ENCODE data around the gene SVOPL.

The SVOPL gene

GRCh38 chr7:138745189-138745588, 44.0 kb upstream of the SVOPL start:
- POLR2A ChIA-PET = no interaction called here
- TF ChIP-seq FOXK2 (IDR thresholded peaks at IDR 0.05) (no peak), FOXA1 (IDR thresholded peaks at IDR 0.05) (no peak), SP1 (IDR thresholded peaks at IDR 0.05) (no peak), SUZ12 (IDR thresholded peaks at IDR 0.05) (no peak), BHLHE40 (IDR thresholded peaks at IDR 0.05; ENCODE audit: borderline replicate concordance) (no peak), CTBP1 (IDR thresholded peaks at IDR 0.05; ENCODE audit: borderline replicate concordance) (no peak), L3MBTL2 (conservative IDR thresholded peaks at IDR 0.05) (no peak), TARDBP (IDR thresholded peaks at IDR 0.05) (no peak), ELF4 (IDR thresholded peaks at IDR 0.05) (no peak), ARNT (IDR thresholded peaks at IDR 0.05) (no peak), HDGF (IDR thresholded peaks at IDR 0.05; ENCODE audit: borderline replicate concordance) (no peak), FOXM1 (IDR thresholded peaks at IDR 0.05; ENCODE audit: borderline replicate concordance) (no peak), ZNF384 (IDR thresholded peaks at IDR 0.05) (no peak), LEF1 (IDR thresholded peaks at IDR 0.05; ENCODE audit: borderline replicate concordance) (no peak), NFRKB (IDR thresholded peaks at IDR 0.05) (no peak)
- TF ChIP-seq, protein P1, sequence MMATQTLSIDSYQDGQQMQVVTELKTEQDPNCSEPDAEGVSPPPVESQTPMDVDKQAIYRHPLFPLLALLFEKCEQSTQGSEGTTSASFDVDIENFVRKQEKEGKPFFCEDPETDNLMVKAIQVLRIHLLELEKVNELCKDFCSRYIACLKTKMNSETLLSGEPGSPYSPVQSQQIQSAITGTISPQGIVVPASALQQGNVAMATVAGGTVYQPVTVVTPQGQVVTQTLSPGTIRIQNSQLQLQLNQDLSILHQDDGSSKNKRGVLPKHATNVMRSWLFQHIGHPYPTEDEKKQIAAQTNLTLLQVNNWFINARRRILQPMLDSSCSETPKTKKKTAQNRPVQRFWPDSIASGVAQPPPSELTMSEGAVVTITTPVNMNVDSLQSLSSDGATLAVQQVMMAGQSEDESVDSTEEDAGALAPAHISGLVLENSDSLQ (IDR thresholded peaks at IDR 0.05) = no peak
- no peak for DNase-seq (ENCODE audit: extremely low spot score)
- CTCF ChIA-PET = no interaction called here

- TF ChIP-seq NFRKB (IDR thresholded peaks at IDR 0.05) (no peak), L3MBTL2 (conservative IDR thresholded peaks at IDR 0.05) (no peak), ARNT (IDR thresholded peaks at IDR 0.05) (no peak), CTBP1 (IDR thresholded peaks at IDR 0.05; ENCODE audit: borderline replicate concordance) (no peak), ZNF384 (IDR thresholded peaks at IDR 0.05) (no peak), BHLHE40 (IDR thresholded peaks at IDR 0.05; ENCODE audit: borderline replicate concordance) (no peak), SP1 (IDR thresholded peaks at IDR 0.05) (no peak), TARDBP (IDR thresholded peaks at IDR 0.05) (no peak), SUZ12 (IDR thresholded peaks at IDR 0.05) (no peak), FOXA1 (IDR thresholded peaks at IDR 0.05) (no peak), ELF4 (IDR thresholded peaks at IDR 0.05) (no peak), FOXK2 (IDR thresholded peaks at IDR 0.05) (no peak), FOXM1 (IDR thresholded peaks at IDR 0.05; ENCODE audit: borderline replicate concordance) (no peak), HDGF (IDR thresholded peaks at IDR 0.05; ENCODE audit: borderline replicate concordance) (no peak), LEF1 (IDR thresholded peaks at IDR 0.05; ENCODE audit: borderline replicate concordance) (no peak)
- TF ChIP-seq, protein P1 (IDR thresholded peaks at IDR 0.05) = no peak
- POLR2A ChIA-PET = no interaction called here
- CTCF ChIA-PET = no interaction called here
- no peak for DNase-seq (ENCODE audit: extremely low spot score)
Measured at GRCh38 chr7:138741453-138741735, 40.2 kb upstream of the SVOPL start.

- ChIA-PET POLR2A (no interaction called here), CTCF (interaction anchor here (1.2 kb wide), 1 partner anchor 240 kb away, joined by 3 read pairs; no protein-coding TSS in a partner anchor)
Measured at GRCh38 chr7:138739859-138740258, 38.7 kb upstream of the SVOPL start.

DNA sequence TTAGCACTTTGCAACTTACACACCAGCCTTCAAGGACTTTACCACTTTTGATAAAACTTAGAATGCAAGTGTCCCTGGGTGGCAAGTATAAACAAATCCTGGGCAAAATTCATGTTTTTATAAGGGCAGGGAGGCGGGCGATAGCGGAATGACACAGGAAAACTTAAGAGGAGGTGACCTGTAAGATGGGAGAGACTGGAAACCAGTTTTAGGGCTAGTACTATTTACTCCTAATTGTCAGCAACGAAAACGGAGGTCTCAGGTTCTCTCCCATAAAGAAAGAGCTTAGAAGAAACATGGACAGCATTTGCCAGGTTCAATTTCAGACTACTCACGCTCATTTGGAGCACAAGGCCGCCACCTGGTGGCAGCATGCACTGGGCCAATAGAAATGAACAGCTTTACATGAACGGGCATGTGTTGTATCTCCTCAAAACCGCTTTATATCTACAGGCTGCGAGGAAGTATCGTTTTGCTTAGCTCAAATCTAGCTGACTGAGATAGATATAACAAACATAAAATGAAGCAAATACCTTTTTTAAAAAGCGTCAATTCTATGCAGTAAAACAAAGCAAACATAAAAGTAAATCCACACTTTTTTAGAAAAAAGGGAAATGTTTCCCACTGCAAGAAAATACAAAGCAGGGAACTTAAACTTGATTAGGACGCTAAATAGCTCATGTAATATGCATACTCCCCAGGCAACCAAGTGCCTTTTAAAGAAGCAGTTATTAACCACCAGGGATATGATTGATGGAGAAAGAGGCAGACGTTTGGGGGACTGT, 37.6 kb upstream of the SVOPL start:
- ChIA-PET CTCF (interaction anchor here (0.5 to 1.7 kb wide), 30 partner anchors 9 to 947 kb away, joined by 3 to 21 read pairs (median 4); partner anchors contain the start of gene TRIM24), POLR2A (interaction anchor here (1.0 to 1.2 kb wide), 2 partner anchors 279 to 577 kb away, joined by 3 read pairs; partner anchors contain the start of gene TRIM24)
- TF ChIP-seq FOXM1 (IDR thresholded peaks at IDR 0.05; ENCODE audit: borderline replicate concordance) = peak; percentile 23; the same call in 1 of the 2 replicates
- no peak for TF ChIP-seq TARDBP (IDR thresholded peaks at IDR 0.05)
- TF ChIP-seq HDGF (IDR thresholded peaks at IDR 0.05; ENCODE audit: borderline replicate concordance) = no peak
- TF ChIP-seq SUZ12 (IDR thresholded peaks at IDR 0.05) = no peak
- TF ChIP-seq FOXK2 (IDR thresholded peaks at IDR 0.05) = no peak
- TF ChIP-seq SP1 (IDR thresholded peaks at IDR 0.05) = no peak
- no peak for TF ChIP-seq ARNT (IDR thresholded peaks at IDR 0.05)
- TF ChIP-seq L3MBTL2 (conservative IDR thresholded peaks at IDR 0.05) = peak; percentile 37; the same call in 1 of the 2 replicates
- no peak for TF ChIP-seq LEF1 (IDR thresholded peaks at IDR 0.05; ENCODE audit: borderline replicate concordance)
- no peak for TF ChIP-seq FOXA1 (IDR thresholded peaks at IDR 0.05)
- TF ChIP-seq CTBP1 (IDR thresholded peaks at IDR 0.05; ENCODE audit: borderline replicate concordance) = no peak
- no peak for TF ChIP-seq ZNF384 (IDR thresholded peaks at IDR 0.05)
- peak; percentile 88 for DNase-seq (ENCODE audit: extremely low spot score)

More at GRCh38 chr7:138739859-138740258, 38.7 kb upstream of the SVOPL start:
- no peak for TF ChIP-seq FOXA1 (IDR thresholded peaks at IDR 0.05)
- DNase-seq (ENCODE audit: extremely low spot score) = no peak

DNA sequence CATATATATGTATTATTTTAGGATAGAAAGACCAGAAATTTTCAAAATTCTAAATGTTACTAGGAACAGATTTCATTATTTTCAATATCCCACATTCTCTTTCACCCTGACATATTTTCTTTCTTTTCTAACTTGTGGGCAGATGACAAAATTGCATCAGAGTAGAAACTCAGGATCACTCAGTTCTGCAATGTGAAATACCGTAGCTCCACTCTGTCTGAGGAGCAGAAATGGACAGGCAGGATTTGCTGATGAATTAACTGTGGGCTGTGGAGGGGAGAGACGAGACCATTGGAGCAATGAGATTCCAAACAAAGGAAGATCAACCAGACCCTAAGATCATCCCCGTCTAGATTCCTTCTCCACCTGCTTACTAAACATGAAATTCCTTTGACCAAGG, 37.0 kb upstream of the SVOPL start:
- DNase-seq (ENCODE audit: extremely low spot score) = no peak
- TF ChIP-seq FOXK2 (IDR thresholded peaks at IDR 0.05) = no peak
- no peak for TF ChIP-seq SUZ12 (IDR thresholded peaks at IDR 0.05)
- TF ChIP-seq BHLHE40 (IDR thresholded peaks at IDR 0.05; ENCODE audit: borderline replicate concordance) = no peak
- TF ChIP-seq, protein P1 (IDR thresholded peaks at IDR 0.05) = no peak
- no peak for TF ChIP-seq ELF4 (IDR thresholded peaks at IDR 0.05)
- TF ChIP-seq ARNT (IDR thresholded peaks at IDR 0.05) = no peak
- no peak for TF ChIP-seq NFRKB (IDR thresholded peaks at IDR 0.05)
- TF ChIP-seq FOXA1 (IDR thresholded peaks at IDR 0.05) = no peak
- no peak for TF ChIP-seq SP1 (IDR thresholded peaks at IDR 0.05)
- TF ChIP-seq TARDBP (IDR thresholded peaks at IDR 0.05) = no peak
- TF ChIP-seq ZNF384 (IDR thresholded peaks at IDR 0.05) = no peak
- no peak for TF ChIP-seq HDGF (IDR thresholded peaks at IDR 0.05; ENCODE audit: borderline replicate concordance)
- no peak for TF ChIP-seq L3MBTL2 (conservative IDR thresholded peaks at IDR 0.05)
- TF ChIP-seq CTBP1 (IDR thresholded peaks at IDR 0.05; ENCODE audit: borderline replicate concordance) = no peak
- POLR2A ChIA-PET = interaction anchor here (0.7 to 1.2 kb wide), 3 partner anchors 75 to 577 kb away, joined by 3 read pairs; partner anchors contain the start of gene TRIM24
- CTCF ChIA-PET = interaction anchor here (0.5 to 1.7 kb wide), 21 partner anchors 10 to 735 kb away, joined by 3 to 21 read pairs (median 4); partner anchors contain the start of gene TRIM24

Measured in HEK293T (cell line).